VCaP (cell line): Measurements from ENCODE around the gene GLMN.
A peak's percentile ranks its signal among the peaks of the same experiment; 100 is the strongest.
"Not testable (repeated sequence)": the region's sequence is repeated elsewhere in the genome, so short reads cannot be mapped to it uniquely, and the experiment has no call there.

Source experiments
- H3K27ac ChIP-seq: fragments of 450-650 bp; 2 replicates; pipeline ENCODE4 v1.5.1; 2017
- TF ChIP-seq, protein P1 (sequence below): fragments of 450-650 bp; conservative IDR thresholded peaks from 2 replicates; pipeline ENCODE4 v1.5.1; 2017; ENCODE audit warnings: mild to moderate bottlenecking, moderate library complexity

The GLMN gene

DNA sequence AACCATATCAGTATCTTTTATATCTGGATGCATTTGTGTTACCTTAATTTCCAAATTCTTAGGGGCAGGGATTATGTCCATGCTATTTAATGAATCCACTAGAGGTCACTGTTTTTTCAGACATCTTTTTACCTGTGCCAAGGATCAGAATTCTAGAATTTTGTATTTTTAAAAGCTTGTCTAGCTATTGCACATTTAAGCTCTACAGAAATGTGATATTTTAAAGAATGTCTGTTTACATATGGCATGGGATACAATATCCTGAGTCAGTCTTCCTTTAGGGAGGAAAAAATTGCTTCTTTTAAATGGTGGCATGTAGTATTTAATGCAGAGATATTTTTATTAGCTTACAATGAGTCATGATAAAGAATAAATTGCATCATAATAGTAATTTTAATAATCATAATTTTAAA is 11.4 kb upstream of the GLMN start:
- TF ChIP-seq, protein P1, sequence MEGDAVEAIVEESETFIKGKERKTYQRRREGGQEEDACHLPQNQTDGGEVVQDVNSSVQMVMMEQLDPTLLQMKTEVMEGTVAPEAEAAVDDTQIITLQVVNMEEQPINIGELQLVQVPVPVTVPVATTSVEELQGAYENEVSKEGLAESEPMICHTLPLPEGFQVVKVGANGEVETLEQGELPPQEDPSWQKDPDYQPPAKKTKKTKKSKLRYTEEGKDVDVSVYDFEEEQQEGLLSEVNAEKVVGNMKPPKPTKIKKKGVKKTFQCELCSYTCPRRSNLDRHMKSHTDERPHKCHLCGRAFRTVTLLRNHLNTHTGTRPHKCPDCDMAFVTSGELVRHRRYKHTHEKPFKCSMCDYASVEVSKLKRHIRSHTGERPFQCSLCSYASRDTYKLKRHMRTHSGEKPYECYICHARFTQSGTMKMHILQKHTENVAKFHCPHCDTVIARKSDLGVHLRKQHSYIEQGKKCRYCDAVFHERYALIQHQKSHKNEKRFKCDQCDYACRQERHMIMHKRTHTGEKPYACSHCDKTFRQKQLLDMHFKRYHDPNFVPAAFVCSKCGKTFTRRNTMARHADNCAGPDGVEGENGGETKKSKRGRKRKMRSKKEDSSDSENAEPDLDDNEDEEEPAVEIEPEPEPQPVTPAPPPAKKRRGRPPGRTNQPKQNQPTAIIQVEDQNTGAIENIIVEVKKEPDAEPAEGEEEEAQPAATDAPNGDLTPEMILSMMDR: peak; percentile 78
- H3K27ac ChIP-seq: no peak overlapping the region

DNA sequence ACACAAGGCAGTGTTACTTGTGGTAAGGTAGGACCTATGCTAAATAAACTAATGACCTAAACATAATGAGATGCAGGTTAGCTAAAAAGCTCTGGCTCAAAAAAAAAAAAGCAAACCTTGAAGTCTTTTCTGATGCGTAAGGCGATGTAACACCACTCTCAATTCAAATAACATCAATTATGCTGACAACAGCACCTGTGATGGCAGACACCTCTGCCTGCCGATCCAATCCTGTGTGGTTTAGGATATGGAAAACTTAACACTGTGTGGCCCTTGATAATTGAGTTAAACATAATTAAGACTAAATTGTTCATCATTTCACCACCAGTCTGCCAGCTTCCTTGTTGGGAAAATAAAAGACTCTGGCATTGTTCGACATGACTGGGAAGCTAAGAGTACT is 9.2 kb upstream of the GLMN start:
- TF ChIP-seq, protein P1: no peak

GRCh38 chr1:92306020-92306419 is 7.2 kb upstream of the GLMN start:
- TF ChIP-seq, protein P1: no peak

More for the DNA sequence above, 9.2 kb upstream of the GLMN start:
- H3K27ac ChIP-seq: no peak overlapping the region

GRCh38 chr1:92301021-92301420 is 2.2 kb upstream of the GLMN start:
- H3K27ac ChIP-seq: peak overlapping the region; percentile 92
- TF ChIP-seq, protein P1: no peak

More at GRCh38 chr1:92306020-92306419, 7.2 kb upstream of the GLMN start:
- no peak overlapping the region for H3K27ac ChIP-seq

DNA sequence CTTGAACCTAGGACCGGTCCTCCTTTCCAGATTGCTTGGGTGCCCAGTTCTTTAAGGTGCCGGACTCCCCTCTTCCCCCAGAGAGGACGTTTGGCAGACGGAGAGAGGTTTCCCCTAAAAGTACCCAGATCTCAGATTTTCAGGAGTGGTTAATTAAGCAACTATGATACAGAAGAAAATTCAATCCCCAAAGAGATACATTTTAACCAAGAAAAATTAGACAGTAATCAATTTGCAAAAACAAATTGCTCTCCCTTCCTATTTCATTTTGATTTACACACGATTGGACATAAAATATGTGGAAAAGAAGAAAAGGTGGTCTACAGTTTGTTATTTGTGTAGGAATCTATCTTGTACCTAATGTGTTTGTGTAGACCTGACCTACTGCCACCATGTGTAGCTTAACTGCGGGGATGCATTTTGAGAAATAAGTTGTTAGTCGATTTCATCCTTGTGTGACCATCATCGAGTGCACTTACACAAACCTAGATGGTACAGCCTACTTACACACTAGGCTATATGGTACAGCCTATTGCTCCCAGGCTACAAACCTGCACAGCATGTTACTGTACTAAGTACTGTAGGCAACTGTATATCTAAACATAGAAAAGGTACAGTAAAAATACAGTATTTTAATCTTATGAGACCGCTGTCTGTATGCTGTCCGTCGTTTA is 827 bp upstream of the GLMN start:
- peak overlapping the region; percentile 92 for H3K27ac ChIP-seq

DNA sequence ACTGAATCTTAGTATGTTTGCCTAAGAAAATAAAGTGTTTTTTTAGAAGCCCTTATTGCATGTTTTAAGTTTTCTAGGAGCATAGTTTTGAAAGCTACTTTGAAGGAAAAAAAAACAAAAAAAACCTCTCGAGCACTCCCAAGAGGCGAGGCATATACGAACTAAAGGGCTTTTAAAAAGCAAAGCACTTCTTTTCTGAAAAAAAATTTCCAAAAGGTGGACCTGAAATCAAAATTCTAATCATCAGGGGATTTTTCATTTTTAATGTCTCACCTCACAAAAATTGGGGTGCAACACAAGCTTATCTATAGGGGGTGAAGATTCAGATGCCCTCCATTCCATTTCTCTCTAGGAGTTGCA is 594 bp downstream of the GLMN start:
- peak overlapping the region; percentile 92 for H3K27ac ChIP-seq
- TF ChIP-seq, protein P1: peak; percentile 32

More for the DNA sequence above, 827 bp upstream of the GLMN start:
- TF ChIP-seq, protein P1: no peak

GRCh38 chr1:92291372-92291999 is 7.3 kb downstream of the GLMN start:
- TF ChIP-seq, protein P1: peak; percentile 88
- peak overlapping the region; percentile 61 for H3K27ac ChIP-seq

- not testable (repeated sequence) for H3K27ac ChIP-seq
These were observed 17.4 kb downstream of the GLMN start for GRCh38 chr1:92281411-92281810.

DNA sequence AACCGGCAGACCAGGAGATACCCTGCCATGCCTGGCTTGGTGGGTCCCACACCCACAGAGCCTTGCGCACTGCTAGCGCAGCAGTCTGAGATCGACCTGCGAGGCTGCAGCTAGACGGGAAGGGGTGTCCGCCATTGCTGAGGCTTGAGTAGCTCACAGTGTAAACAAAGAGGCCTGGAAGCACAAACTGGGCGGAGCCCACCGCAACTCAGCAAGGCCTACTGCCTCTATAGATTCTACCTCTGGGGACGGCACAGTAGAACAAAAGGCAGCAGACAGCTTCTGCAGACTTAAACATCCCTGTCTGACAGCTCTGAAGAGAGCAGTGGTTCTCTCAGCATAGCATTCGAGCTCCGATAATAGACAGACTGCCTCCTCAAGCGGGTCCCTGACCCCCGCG is 19.0 kb downstream of the GLMN start:
- H3K27ac ChIP-seq: not testable (repeated sequence)
